Measurements from ENCODE around the gene MAPK1IP1L. TPM values are rescaled to one million over a fixed set of nuclear protein-coding genes. Genes with fewer than 3 reads are reported as not detected.
"Not testable (repeated sequence)": the region's sequence is repeated elsewhere in the genome, so short reads cannot be mapped to it uniquely, and the experiment has no call there.

The MAPK1IP1L gene
- polyA plus RNA-seq, 3 donors from 2014 or later, result 50.0 to 85.0 (median 79.7) TPM

DNA sequence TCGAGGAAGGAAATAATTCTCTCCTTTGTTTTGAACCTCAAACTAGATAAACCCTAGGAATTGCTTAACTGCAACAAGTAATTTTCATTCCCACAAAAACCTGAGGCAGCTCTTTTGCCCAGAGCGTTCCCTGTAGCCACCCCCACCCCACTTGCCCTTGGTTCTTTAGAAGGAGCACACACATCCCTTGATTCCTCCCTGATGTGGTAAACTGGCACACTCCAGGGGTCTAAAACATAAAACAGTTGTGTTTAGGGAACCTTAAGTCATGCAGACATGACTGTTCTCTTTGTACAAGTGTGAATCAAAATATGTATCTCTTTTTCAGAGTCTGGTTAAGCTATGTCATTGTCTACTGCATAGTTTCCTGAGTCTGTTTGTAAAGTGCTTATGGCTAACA lies 14.0 kb downstream of the MAPK1IP1L start:
- Mint-ChIP-seq H3K27ac (peak overlapping the region in 2 of 6 donors; percentile 26 to 49), H3K36me3 (peaks cover 7 to 38% (median 13%) of the 10 kb centered on the region in 3 donors)

DNA sequence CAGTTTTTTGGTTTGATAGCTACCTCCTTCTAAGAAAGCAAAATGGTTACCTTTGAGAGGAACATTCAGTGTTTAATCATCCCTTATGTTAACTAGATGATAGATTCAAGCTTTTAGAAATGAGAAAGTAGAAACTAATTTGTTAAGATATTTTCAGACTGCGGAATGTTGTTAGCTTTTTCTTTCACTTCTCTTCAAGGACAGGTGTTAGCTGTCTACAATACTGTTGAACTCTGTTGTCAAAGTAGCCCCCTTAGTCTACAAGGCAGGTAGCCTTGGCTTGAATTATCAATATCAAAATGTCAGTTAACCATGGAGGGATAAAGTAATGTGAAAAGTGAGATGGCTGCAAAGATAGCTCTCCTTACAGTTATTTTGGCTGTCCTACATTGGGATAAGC lies 14.8 kb downstream of the MAPK1IP1L start:
- Mint-ChIP-seq H3K4me3 (no peak overlapping the region), H3K4me1 (peaks cover 4 to 33% of the 10 kb centered on the region in 2 donors), H3K27me3 (ENCODE audit: low read depth in 3 of 3) (peaks cover 0 to 3% (median 2%) of the 10 kb centered on the region in 3 donors), H3K36me3 (peaks cover 7 to 38% (median 11%) of the 10 kb centered on the region in 3 donors), H3K27ac (peak overlapping the region in 5 of 6 donors; percentile 14 to 68 (median 58)), H3K9me3 (no peaks in the 10 kb centered on the region)
- DNase-seq, result no peak

More for the DNA sequence above, 14.0 kb downstream of the MAPK1IP1L start:
- Mint-ChIP-seq H3K27me3 (ENCODE audit: low read depth in 3 of 3) (peaks cover 0 to 3% (median 2%) of the 10 kb centered on the region in 3 donors), H3K4me3 (no peak overlapping the region), H3K4me1 (peaks cover 8 to 36% of the 10 kb centered on the region in 2 donors), H3K9me3 (no peaks in the 10 kb centered on the region)
- DNase-seq, result no peak

DNA sequence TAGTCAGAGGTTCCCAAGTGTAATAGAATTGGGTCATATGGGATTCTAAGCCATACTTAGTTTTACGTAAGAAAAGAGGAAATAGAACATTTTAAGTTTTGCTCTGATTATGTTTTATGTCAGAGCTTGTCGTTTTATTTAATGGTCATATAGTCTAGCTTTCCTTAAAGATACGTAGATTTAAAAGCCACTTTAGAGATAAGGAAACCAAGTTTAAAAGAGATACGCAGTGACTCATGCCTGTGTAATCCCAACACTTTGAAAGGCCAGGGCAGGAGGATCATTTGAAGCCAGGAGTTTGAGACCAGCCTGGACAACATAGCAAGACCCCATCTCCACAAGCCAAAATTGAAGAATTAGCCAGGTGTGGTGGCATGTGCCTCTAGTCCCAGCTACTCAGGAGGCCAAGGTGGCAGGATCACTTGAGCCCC lies 19.5 kb downstream of the MAPK1IP1L start:
- Mint-ChIP-seq H3K36me3 (peaks cover 0 to 11% (median 5%) of the 10 kb centered on the region in 3 donors), H3K27ac (peak overlapping the region in 5 of 6 donors; percentile 58 to 88 (median 73)), H3K4me3 (no peak overlapping the region), H3K4me1 (peaks cover 21 to 42% of the 10 kb centered on the region in 2 donors), H3K9me3 (no peaks in the 10 kb centered on the region), H3K27me3 (ENCODE audit: low read depth in 3 of 3) (no peaks in the 10 kb centered on the region)
- no peak for DNase-seq

DNA sequence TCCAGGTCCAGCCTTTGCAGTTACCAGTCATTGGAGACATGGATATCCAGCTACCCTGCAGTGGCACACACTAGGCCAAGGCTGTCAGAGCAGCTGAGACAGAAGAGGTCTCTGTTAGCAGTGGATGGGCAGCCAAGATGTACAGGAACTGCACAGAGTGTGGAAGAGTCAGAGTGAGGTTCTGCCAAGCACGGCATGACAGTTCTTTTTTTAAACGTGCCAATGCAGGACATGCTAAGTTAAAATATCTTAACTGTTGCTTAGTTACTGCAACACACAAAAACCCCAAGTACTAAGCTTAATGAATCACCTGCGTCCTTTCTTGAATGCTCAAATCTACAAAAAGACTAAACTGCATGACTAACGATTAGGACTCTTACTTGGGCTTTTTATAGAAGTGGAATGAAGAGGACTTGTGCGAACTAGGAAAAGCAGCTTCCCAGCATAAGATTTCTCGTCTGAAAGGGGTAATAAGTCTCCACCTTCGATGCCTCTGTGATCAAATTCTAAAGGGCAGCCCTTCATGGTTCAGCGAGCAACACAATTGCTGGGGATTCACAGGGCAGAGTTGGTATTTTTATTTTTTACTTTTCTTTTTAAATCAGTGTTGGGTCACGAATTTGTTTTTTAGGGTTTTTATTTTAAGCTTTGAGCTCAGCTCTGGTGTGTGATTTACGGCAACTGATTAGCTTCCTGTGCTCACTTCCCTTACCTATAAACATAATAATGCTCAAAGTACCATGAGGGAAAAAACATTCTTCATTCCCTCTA lies 20.6 kb downstream of the MAPK1IP1L start:
- Mint-ChIP-seq H3K27me3 (ENCODE audit: low read depth in 3 of 3) (no peaks in the 10 kb centered on the region), H3K4me3 (peak overlapping the region in 3 of 5 donors; percentile 11 to 38 (median 25)), H3K36me3 (peaks cover 0 to 7% (median 0%) of the 10 kb centered on the region in 3 donors), H3K4me1 (peaks cover 21 to 37% of the 10 kb centered on the region in 2 donors), H3K9me3 (no peaks in the 10 kb centered on the region), H3K27ac (peak overlapping the region; percentile 18 to 79 (median 64))
- DNase-seq, result peak in 2 of 3 donors; percentile 13 to 27

DNA sequence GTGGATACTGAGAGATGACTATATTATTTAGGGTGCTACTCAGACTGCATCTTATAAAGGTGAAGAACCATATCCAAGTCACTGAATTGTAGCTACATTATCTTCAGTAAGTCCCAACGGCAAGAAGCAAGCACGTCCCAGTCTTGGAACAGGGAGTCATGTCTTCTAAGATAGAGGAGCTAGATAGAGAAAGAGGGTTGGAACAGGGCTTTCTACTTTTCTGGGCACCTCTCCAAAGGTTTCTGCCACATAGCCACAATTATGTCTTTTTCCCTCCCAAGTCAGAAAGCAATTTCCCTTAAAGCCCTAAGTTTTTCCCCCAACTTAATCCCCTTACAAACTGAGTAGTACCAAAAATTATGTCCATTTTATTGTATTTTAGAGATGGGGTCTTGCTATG lies 22.4 kb downstream of the MAPK1IP1L start:
- no peak overlapping the region for H3K4me3 Mint-ChIP-seq
- no peak overlapping the region for H3K27ac Mint-ChIP-seq
- H3K9me3 Mint-ChIP-seq, result no peaks in the 10 kb centered on the region
- H3K4me1 Mint-ChIP-seq, result peaks cover 21 to 37% of the 10 kb centered on the region in 2 donors
- H3K36me3 Mint-ChIP-seq, result no peaks in the 10 kb centered on the region
- DNase-seq, result no peak
- H3K27me3 Mint-ChIP-seq (ENCODE audit: low read depth in 3 of 3), result no peaks in the 10 kb centered on the region

DNA sequence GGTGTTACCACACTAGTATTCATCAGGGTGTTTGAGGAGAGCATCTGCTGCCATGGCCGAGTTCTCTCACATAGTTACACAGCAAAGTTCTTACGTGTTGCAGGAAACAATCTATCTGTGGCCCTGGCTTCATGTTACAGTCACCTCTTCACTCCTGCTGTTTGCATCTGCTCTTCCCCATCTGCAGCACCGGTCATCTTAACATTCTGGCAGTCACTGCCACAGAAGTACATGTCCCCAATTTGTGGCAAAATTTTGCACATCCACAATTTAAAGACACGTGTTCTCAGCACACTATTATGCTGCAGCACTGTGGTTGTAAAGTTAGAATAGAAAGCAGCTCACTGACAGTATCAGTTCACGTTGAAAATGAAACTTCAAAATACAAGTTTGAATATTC lies 23.2 kb downstream of the MAPK1IP1L start:
- H3K27ac Mint-ChIP-seq, result peak overlapping the region in 2 of 6 donors; percentile 5 to 51
- peaks cover 21 to 37% of the 10 kb centered on the region in 2 donors for H3K4me1 Mint-ChIP-seq
- H3K27me3 Mint-ChIP-seq (ENCODE audit: low read depth in 3 of 3), result peaks cover 0 to 2% (median 1%) of the 10 kb centered on the region in 3 donors
- DNase-seq, result no peak
- peak overlapping the region in 2 of 5 donors; percentile 34 to 53 for H3K4me3 Mint-ChIP-seq
- H3K9me3 Mint-ChIP-seq, result no peaks in the 10 kb centered on the region
- no peaks in the 10 kb centered on the region for H3K36me3 Mint-ChIP-seq

DNA sequence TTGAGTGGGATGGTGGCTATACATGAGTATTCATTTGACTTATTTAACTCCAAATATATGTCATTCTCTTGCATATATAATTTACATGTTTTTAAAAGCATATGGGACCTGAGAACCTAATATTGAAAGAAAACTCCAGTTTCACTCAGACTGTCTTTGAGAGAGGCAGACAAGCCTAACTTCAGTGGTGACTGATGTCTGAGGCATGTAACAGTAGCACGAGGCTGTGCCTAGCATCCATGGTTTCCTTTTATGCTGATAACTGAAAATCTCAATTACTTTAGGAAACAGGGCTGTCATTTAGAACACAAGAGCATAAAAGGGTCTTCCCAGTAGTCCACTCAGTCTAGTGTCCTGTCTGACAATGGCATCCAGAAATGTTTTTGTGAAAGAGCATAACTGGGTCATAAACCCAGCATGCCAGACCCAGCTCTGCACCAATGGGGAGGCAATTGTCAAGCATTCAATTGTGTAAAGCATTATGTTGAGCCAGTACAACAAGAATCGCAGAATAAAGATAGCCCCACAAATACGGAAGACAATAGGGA lies 24.3 kb downstream of the MAPK1IP1L start:
- peaks cover 21 to 37% of the 10 kb centered on the region in 2 donors for H3K4me1 Mint-ChIP-seq
- no peak overlapping the region for H3K27ac Mint-ChIP-seq
- no peaks in the 10 kb centered on the region for H3K36me3 Mint-ChIP-seq
- DNase-seq, result no peak
- no peak overlapping the region for H3K4me3 Mint-ChIP-seq
- H3K27me3 Mint-ChIP-seq (ENCODE audit: low read depth in 3 of 3), result peaks cover 0 to 2% (median 1%) of the 10 kb centered on the region in 3 donors
- no peaks in the 10 kb centered on the region for H3K9me3 Mint-ChIP-seq

DNA sequence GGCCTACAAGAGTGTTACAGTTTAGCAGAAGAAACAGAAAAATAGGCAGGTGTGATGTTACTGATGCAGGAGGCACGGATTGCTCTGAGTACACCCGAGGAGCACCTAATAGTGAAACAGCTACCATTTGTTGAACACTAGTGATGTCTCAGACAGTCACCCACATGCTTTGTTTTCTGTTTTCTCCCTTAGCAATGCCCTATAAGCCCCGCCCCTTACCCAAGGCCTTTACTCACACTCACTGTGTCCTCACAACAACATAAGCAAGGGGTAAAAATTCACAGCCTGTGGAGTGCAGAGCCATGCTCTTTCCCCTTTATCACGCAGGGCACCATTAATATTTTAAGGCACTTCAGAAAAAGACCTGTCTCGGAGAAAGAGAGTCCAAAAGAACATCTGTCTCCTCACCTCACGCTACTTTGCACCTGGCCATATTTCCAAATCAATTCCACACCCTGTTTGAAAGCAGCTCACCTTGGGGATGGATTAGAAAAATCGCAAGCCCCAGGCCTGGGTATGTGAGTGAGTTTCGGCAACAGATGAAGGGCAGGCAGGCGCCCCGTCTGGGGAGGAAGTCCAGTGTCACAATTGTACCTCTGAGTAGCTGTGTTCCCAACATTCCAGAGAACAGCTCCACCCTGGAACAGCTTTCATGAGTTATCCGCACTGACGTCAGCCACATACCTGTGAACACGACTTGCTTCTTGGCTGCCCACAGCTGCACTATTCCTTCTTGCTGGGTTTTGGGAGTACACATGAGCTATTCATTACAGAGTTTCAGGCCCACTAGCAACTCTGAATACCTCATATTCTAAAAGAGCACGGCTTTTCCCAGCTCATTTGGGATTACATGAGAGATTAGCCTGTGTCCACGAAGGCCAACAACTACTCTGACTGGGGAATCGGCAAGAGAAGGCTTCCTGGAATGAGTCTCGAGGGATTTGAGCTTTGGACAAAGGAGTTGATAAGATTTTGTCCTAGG lies 26.0 kb downstream of the MAPK1IP1L start:
- Mint-ChIP-seq H3K27ac (no peak overlapping the region), H3K4me1 (peaks cover 14 to 19% of the 10 kb centered on the region in 2 donors), H3K27me3 (ENCODE audit: low read depth in 3 of 3) (peaks cover 0 to 2% (median 1%) of the 10 kb centered on the region in 3 donors), H3K4me3 (no peak overlapping the region), H3K9me3 (no peaks in the 10 kb centered on the region), H3K36me3 (peaks cover 0 to 3% (median 0%) of the 10 kb centered on the region in 3 donors)
- DNase-seq, result no peak

DNA sequence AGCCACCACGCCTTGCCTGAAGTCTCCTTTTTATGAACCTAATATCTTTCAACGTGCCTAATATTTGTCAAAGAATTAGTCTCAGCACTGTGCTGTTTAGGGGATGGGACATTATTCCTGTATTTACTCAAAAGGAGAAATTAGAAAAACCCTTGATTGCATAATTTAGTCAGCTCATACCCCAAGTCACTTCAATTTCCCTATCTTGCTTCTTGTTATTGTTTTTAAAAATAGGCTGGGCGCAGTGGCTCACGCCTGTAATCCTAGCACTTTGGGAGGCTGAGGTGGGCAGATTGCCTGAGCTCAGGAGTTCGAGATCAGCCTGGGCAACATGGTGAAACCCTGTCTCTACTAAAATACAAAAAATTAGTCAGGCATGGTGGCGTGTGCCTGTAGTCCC lies 28.5 kb downstream of the MAPK1IP1L start:
- DNase-seq, H3K4me3 Mint-ChIP-seq, H3K27ac Mint-ChIP-seq: not testable (repeated sequence)

DNA sequence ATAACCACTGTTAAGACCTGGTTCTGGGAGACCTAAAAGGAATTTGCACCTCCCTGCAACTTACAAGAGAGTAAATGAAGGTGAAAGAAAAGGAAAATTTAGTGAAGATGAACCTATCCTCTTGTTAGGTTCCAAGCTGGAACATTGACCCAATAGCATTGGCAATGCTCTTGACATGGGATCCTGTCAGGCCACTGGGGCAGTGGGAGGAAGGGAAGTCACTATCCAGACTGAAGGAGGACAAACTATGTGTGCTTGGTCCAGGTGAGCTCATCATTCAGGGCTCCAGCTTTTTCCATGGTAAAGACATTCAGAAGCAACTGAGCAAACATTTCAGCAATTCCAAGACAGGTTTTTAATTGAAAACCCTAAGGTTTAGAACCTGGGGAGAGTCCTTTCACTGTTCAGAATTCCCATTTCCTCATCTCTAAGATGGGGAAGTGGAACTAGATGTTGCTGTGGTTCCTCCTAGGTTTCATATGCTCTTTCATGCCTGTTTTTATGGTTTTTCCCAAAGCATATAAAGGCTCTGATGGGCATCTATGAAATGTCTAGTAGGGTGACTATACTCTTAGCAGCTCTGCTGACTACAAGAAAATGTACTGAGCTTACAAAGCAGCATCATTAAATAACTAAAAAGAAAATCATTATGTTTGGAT lies 33.1 kb downstream of the MAPK1IP1L start:
- H3K4me1 Mint-ChIP-seq, result peaks cover 2 to 3% of the 10 kb centered on the region in 2 donors
- H3K9me3 Mint-ChIP-seq, result no peaks in the 10 kb centered on the region
- H3K4me3 Mint-ChIP-seq, result no peak overlapping the region
- H3K27me3 Mint-ChIP-seq (ENCODE audit: low read depth in 3 of 3), result peaks cover 0 to 3% (median 1%) of the 10 kb centered on the region in 3 donors
- peaks cover 0 to 3% (median 0%) of the 10 kb centered on the region in 3 donors for H3K36me3 Mint-ChIP-seq
- no peak overlapping the region for H3K27ac Mint-ChIP-seq
- no peak for DNase-seq

More for the DNA sequence above, 28.5 kb downstream of the MAPK1IP1L start:
- H3K27me3 Mint-ChIP-seq (ENCODE audit: low read depth in 3 of 3); H3K9me3 Mint-ChIP-seq; H3K36me3 Mint-ChIP-seq; H3K4me1 Mint-ChIP-seq: not testable (repeated sequence)

DNA sequence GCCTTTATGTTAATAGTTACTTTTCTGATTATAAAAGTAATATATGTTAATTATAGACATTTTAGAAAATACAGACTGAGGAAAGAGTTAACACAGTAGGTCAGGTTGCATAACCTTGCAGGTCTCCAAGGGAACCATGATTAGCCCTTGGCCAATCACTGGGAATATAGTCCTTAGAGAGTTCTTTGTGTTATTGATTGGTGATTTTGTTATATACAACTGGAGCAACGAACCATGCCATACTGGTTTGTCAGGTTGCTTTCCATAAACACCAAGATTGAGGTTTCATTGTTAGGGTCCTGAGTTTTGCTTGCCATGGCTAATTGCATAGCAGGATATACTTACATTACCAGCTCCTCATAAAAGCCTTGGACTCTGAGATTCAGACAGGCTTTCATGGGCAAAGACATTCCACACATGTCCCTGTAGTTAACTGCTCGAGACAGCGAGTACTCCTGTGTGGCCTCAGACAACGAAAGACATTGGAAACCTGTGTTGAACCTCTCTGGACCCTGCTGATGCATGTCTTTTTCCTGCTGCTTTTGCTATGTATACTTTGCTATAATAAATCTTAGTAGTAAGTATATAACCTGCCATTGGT lies 33.7 kb downstream of the MAPK1IP1L start:
- no peak overlapping the region for H3K27ac Mint-ChIP-seq
- no peak overlapping the region for H3K4me3 Mint-ChIP-seq
- no peak for DNase-seq
- H3K36me3 Mint-ChIP-seq, result peaks cover 0 to 3% (median 0%) of the 10 kb centered on the region in 3 donors
- no peaks in the 10 kb centered on the region for H3K9me3 Mint-ChIP-seq
- peaks cover 2 to 6% of the 10 kb centered on the region in 2 donors for H3K4me1 Mint-ChIP-seq
- H3K27me3 Mint-ChIP-seq (ENCODE audit: low read depth in 3 of 3), result peaks cover 0 to 3% (median 0%) of the 10 kb centered on the region in 3 donors

DNA sequence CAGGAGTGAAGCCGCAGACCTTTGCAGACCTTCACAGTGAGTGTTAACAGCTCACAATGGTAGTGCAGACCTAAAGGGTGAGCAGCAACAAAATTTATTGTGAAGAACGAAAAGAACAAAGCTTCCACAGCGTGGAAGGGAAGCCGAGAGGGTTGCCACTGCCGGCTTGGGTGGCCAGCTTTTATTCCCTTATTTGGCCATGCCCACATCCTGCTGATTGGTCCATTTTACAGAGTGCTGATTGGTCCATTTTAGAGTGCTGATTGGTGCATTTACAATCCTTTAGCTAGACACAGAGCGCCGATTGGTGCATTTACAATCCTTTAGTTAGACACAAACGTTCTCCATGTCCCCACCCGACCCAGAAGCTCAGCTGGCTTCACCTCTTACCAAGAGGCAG lies 35.5 kb downstream of the MAPK1IP1L start:
- H3K27ac Mint-ChIP-seq, result no peak overlapping the region
- peaks cover 2 to 6% of the 10 kb centered on the region in 2 donors for H3K4me1 Mint-ChIP-seq
- H3K36me3 Mint-ChIP-seq, result no peaks in the 10 kb centered on the region
- no peak for DNase-seq
- peaks cover 0 to 3% (median 0%) of the 10 kb centered on the region in 3 donors for H3K27me3 Mint-ChIP-seq (ENCODE audit: low read depth in 3 of 3)
- H3K4me3 Mint-ChIP-seq, result no peak overlapping the region
- H3K9me3 Mint-ChIP-seq, result no peaks in the 10 kb centered on the region
